ENCODE data around the gene TARBP2. TPM values are rescaled to one million over a fixed set of nuclear protein-coding genes. Genes with fewer than 3 reads are reported as not detected.

The TARBP2 gene
- total RNA-seq, 4 donors from 2014 or later, result 16.0 to 27.1 (median 22.7) TPM

DNA sequence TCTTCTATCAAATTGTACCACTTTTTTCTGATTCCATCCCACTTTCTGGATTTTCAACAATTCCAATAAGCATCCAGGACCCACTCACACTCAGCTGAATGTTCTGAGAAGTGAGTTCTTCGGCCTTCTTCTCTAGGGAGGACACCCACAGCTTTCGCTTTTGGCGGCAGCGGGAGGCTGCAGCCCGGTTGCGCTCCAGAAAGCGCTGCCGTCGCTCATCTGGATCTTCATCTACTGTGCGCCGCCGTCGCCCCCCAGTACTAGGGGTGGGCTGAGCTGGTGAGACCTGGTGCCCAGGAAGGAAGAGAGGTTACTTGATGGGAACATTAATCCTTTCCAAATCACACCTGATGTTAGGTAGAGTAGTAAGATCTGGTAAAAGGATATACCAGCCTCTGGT, 23.4 kb downstream of the TARBP2 start:
- TF ChIP-seq, protein P1, sequence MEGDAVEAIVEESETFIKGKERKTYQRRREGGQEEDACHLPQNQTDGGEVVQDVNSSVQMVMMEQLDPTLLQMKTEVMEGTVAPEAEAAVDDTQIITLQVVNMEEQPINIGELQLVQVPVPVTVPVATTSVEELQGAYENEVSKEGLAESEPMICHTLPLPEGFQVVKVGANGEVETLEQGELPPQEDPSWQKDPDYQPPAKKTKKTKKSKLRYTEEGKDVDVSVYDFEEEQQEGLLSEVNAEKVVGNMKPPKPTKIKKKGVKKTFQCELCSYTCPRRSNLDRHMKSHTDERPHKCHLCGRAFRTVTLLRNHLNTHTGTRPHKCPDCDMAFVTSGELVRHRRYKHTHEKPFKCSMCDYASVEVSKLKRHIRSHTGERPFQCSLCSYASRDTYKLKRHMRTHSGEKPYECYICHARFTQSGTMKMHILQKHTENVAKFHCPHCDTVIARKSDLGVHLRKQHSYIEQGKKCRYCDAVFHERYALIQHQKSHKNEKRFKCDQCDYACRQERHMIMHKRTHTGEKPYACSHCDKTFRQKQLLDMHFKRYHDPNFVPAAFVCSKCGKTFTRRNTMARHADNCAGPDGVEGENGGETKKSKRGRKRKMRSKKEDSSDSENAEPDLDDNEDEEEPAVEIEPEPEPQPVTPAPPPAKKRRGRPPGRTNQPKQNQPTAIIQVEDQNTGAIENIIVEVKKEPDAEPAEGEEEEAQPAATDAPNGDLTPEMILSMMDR (IDR thresholded peaks at IDR 0.05; ENCODE audit: low read depth), result no peak

DNA sequence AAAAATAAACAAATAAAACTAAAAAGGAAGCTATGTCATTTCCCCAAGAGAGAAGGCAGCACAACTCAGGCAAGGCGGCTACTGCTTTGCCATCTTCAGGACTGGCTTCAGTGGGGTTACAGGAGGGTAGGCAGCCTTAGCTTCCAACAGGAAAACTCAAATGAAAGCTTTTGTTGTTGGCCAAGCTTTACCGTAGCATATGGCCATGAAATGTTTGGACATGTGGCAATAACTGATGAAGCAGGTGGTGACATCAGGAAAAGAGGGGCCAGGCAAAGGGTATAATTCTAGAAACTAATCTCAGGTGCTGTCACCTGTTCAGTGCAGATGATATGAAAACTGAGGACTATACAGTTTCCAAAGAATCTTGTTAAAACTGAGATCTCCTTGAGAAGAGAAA, 29.0 kb downstream of the TARBP2 start:
- TF ChIP-seq, protein P1 (IDR thresholded peaks at IDR 0.05; ENCODE audit: low read depth), result no peak

DNA sequence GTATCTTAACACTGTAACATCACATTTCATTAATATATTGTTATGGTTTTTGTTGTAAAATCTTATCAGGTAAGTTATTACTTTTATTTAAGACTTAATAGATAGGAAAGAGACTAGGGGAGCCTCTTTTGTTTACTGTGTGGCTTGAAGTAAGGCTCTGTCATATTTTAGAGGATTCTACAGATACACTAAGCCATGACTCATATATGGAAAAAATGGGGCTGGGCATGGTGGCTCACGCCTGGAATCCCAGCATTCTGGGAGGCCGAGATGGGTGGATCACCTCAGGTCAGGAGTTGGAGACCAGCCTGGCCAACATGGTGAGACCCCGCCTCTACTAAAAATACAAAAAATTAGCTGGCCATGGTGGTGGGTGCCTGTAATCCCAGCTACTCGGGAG, 29.8 kb downstream of the TARBP2 start:
- TF ChIP-seq, protein P1 (IDR thresholded peaks at IDR 0.05; ENCODE audit: low read depth), result no peak

DNA sequence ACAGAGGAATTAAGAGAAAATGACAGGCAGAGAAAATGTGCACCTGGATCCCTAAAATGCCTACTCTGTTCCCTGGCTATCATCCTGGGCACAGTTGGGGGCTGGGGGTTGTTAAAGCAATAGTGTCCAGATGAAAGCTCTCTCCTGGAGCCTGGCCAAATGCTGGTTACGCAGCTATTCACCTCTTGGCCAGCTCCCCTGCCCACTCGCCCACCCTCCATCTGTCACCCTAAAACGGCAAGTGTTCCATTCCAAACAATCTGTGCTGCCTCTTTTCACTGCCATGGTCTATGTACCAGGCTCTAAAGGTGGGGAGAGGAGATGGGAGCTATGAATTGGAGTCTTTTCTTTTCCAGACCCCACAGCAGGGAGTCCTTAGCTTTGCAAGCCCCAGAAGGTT, 30.9 kb downstream of the TARBP2 start:
- TF ChIP-seq, protein P1 (IDR thresholded peaks at IDR 0.05; ENCODE audit: low read depth), result no peak

DNA sequence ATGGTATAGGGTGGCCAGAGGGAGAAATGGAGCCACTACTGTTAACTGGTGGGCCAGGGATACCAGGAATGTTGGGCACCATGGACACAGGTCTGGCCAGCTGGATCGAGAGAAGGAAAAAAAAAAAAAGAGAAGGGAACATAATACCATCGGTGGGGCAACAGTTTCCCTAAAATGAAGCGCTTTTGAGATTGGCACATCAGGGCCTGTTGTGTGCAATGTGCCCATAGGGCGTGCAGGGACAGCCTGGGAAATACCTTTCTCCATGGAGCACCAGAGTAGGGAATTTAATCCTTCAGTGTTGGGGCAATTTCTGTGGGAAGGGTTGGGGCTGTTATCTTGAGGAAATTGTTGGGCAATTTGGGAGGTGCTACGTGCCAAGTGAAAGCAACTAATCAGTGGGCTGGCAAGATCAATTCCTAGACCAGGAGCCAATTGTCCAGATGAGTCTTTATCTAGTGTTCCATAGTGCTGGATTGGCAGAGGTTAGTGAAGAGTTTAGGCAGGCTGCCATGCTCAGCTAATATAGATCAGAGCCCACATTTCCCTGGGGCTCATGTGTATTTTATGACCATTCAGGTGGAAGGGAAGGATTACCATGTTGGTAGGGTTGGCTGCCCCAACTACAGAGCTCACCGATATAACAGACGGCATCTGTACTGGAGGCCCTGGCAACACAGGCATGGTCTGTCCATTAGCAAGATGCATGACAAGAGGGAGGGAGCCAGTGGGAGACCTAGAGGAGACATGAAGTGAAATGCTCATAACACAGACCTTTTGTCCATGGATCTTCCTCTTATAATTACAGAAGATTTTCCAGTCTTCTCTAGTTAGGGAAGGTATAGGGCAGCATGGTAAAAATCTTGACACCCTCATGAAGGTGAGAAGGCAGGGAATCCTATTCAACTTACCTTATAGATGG, 31.7 kb downstream of the TARBP2 start:
- TF ChIP-seq, protein P1 (IDR thresholded peaks at IDR 0.05; ENCODE audit: low read depth), result no peak

DNA sequence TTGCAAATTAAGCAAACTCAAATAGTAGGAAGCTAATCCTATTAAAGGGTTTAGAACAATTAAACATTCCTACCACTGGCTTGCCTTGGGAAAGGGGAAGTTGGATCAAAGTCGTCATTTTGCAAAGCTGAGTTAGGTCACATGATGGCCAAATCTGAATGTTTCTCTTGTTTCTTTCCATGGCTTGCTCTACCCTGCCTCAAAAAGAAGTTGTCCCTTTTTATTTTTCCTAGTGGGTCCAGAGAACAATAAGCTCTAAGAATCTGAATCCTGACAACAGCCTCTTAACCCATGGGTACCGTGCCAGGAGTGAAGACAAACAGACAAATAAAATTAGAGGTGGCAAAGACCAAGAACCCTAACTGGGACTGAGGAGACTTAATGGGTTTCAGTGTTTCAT, 32.4 kb downstream of the TARBP2 start:
- TF ChIP-seq, protein P1 (IDR thresholded peaks at IDR 0.05; ENCODE audit: low read depth), result no peak

DNA sequence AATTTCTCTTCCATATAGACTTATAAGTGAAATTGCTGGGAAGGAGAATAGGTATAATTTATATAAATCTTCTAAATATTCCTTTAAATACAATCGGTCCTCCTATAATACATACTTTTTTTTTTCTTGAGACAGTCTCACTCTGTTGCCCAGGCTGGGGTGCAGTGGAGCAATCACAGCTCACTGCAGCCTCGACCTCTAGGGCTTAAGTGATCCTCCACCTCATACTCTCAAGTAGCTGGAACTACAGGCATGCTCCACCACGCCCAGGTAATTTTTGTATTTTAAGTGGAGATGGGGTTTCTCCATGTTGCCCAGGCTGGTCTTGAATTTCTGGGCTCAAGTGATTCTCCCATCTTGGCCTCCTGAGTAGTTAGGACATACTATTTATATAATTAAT, 35.9 kb downstream of the TARBP2 start:
- TF ChIP-seq, protein P1 (IDR thresholded peaks at IDR 0.05; ENCODE audit: low read depth), result no peak

All from subcutaneous adipose tissue (tissue), 4 donors.